ENCODE data around the gene VPS51.

Gene VPS51

GRCh38 chr11:65121865-65122696, 26.1 kb downstream of the VPS51 start, which contains the start of the genes FAU and MRPL49:
TSS of gene FAU (minus strand) at chr11:65122134. CDS start at chr11:65121813, 321 bp downstream.
TSS of gene MRPL49 (plus strand) at chr11:65122321. CDS start at chr11:65122347, 26 bp downstream.
- DNase-seq: peak; percentile 89 to 98 (median 94)

- no peak for DNase-seq
These were observed 28.6 kb downstream of the VPS51 start for GRCh38 chr11:65124480-65125196.

- DNase-seq: no peak
These were observed 29.4 kb downstream of the VPS51 start for GRCh38 chr11:65125197-65126056.

- DNase-seq: no peak
These were observed 30.7 kb downstream of the VPS51 start for GRCh38 chr11:65126624-65127274.

- DNase-seq: no peak
These were observed 31.6 kb downstream of the VPS51 start for GRCh38 chr11:65127473-65128181.

GRCh38 chr11:65128182-65129145, 32.5 kb downstream of the VPS51 start:
- DNase-seq: no peak

GRCh38 chr11:65129649-65130441, 33.8 kb downstream of the VPS51 start:
- DNase-seq: no peak

- DNase-seq: no peak
These were observed 34.8 kb downstream of the VPS51 start for GRCh38 chr11:65130631-65131416.

GRCh38 chr11:65131417-65131776, 35.4 kb downstream of the VPS51 start:
- DNase-seq: no peak

GRCh38 chr11:65131895-65132237, 35.9 kb downstream of the VPS51 start:
- no peak for DNase-seq

GRCh38 chr11:65132238-65132987, 36.4 kb downstream of the VPS51 start:
- DNase-seq: no peak

GRCh38 chr11:65132988-65133700, 37.1 kb downstream of the VPS51 start:
- DNase-seq: peak in 1 of 4 experiments; percentile 13

- DNase-seq: no peak
These were observed 37.7 kb downstream of the VPS51 start for GRCh38 chr11:65133724-65134123.

- DNase-seq: peak; percentile 83 to 93 (median 86)
These were observed 38.4 kb downstream of the VPS51 start, which contains the start of gene SYVN1 for GRCh38 chr11:65134240-65134951. TSS of gene SYVN1 (minus strand) at chr11:65134519. CDS start at chr11:65133601, 918 bp downstream.

- peak; percentile 50 to 71 (median 63) for DNase-seq
These were observed 39.1 kb downstream of the VPS51 start for GRCh38 chr11:65134952-65135632.

- DNase-seq: no peak
These were observed 39.7 kb downstream of the VPS51 start for GRCh38 chr11:65135633-65136145.
